ENCODE results near the gene TRIM34.
"Not testable (repeated sequence)": the region's sequence is repeated elsewhere in the genome, so short reads cannot be mapped to it uniquely, and the experiment has no call there.

Gene TRIM34

GRCh38 chr11:5621580-5621979 lies 3.2 kb upstream of the TRIM34 start:
- DNase-seq (ENCODE audit: low read depth): no peak

GRCh38 chr11:5622802-5623201 lies 2.0 kb upstream of the TRIM34 start:
- no peak for DNase-seq (ENCODE audit: low read depth)

- no peak for DNase-seq (ENCODE audit: low read depth)
These were observed 480 bp downstream of the TRIM34 start for GRCh38 chr11:5625281-5625680.

- no peak for DNase-seq (ENCODE audit: low read depth)
These were observed 1.4 kb downstream of the TRIM34 start for GRCh38 chr11:5626196-5626595.

GRCh38 chr11:5631417-5631816 lies 6.6 kb downstream of the TRIM34 start:
- DNase-seq (ENCODE audit: low read depth): no peak

GRCh38 chr11:5631969-5632635 lies 7.3 kb downstream of the TRIM34 start:
- DNase-seq (ENCODE audit: low read depth): no peak

- DNase-seq (ENCODE audit: low read depth): no peak
These were observed 15.2 kb downstream of the TRIM34 start for GRCh38 chr11:5639953-5640352.

- no peak for DNase-seq (ENCODE audit: low read depth)
These were observed 18.8 kb downstream of the TRIM34 start for GRCh38 chr11:5643585-5643984.

- DNase-seq (ENCODE audit: low read depth): no peak
These were observed 21.3 kb downstream of the TRIM34 start for GRCh38 chr11:5646139-5646538.

GRCh38 chr11:5655474-5655873 lies 30.7 kb downstream of the TRIM34 start:
- DNase-seq (ENCODE audit: low read depth): no peak

- not testable (repeated sequence) for DNase-seq (ENCODE audit: low read depth)
These were observed 32.2 kb downstream of the TRIM34 start for GRCh38 chr11:5656956-5657355.

- DNase-seq (ENCODE audit: low read depth): no peak
These were observed 33.5 kb downstream of the TRIM34 start for GRCh38 chr11:5658318-5658717.

GRCh38 chr11:5663511-5663910 lies 38.7 kb downstream of the TRIM34 start:
- DNase-seq (ENCODE audit: low read depth): no peak

- no peak for DNase-seq (ENCODE audit: low read depth)
These were observed 40.3 kb downstream of the TRIM34 start for GRCh38 chr11:5665051-5665570.

- DNase-seq (ENCODE audit: low read depth): no peak
These were observed 41.1 kb downstream of the TRIM34 start for GRCh38 chr11:5665746-5666401.

- DNase-seq (ENCODE audit: low read depth): no peak
These were observed 41.6 kb downstream of the TRIM34 start for GRCh38 chr11:5666402-5666793.

GRCh38 chr11:5671831-5672230 lies 47.0 kb downstream of the TRIM34 start:
- DNase-seq (ENCODE audit: low read depth): no peak

- no peak for DNase-seq (ENCODE audit: low read depth)
These were observed 49.6 kb downstream of the TRIM34 start for GRCh38 chr11:5674391-5674790.

GRCh38 chr11:5679811-5680210 lies 55.0 kb downstream of the TRIM34 start:
- DNase-seq (ENCODE audit: low read depth): no peak

- not testable (repeated sequence) for DNase-seq (ENCODE audit: low read depth)
These were observed 58.2 kb downstream of the TRIM34 start for GRCh38 chr11:5682890-5683441.

GRCh38 chr11:5683620-5684019 lies 58.8 kb downstream of the TRIM34 start:
- DNase-seq (ENCODE audit: low read depth): not testable (repeated sequence)

GRCh38 chr11:5684036-5684645 lies 59.3 kb downstream of the TRIM34 start:
- no peak for DNase-seq (ENCODE audit: low read depth)

Data from HS-5 (cell line).